CD14-positive monocyte (primary cell): ENCODE results near the gene STXBP5. TPM values are rescaled to one million over a fixed set of nuclear protein-coding genes. Genes with fewer than 3 reads are reported as not detected.

ENCODE experiments used
- DNase-seq, 3 donors: peaks; one replicate each; pipeline ENCODE4 v3.0.0-alpha.2; 2011 to 2022
- H2AFZ ChIP-seq: 2 replicates; pipeline ENCODE4 v1.6.0; 2012; ENCODE audit warnings: mild to moderate bottlenecking, low read depth, low read length, inconsistent platforms; ENCODE audit not compliant: insufficient read depth, poor library complexity, severe bottlenecking
- H3K27ac ChIP-seq, 2 donors: 1 replicate in 1 of 2; 2 replicates in 1 of 2; pipeline ENCODE4 v1.5.1; 2012 to 2013; ENCODE audit warnings: low read length in 2 of 2, control low read depth in 1 of 2, inconsistent platforms in 1 of 2, low read depth in 1 of 2, mild to moderate bottlenecking in 1 of 2
- H3K27me3 ChIP-seq, 2 donors: one replicate each; pipeline versions ENCODE4 v1.6.0 to v1.6.1; 2011 to 2013; ENCODE audit warnings: low read length in 2 of 2; ENCODE audit not compliant: control insufficient read depth in 2 of 2, insufficient read depth in 2 of 2
- H3K36me3 ChIP-seq, 2 donors: replicated peaks in 1 of 2; 1 replicate in 1 of 2; 2 replicates in 1 of 2; pipeline versions ENCODE4 v1.5.1 to v1.6.1; 2012 to 2013; ENCODE audit warnings: low read length in 2 of 2, control low read depth in 1 of 2, inconsistent platforms in 1 of 2, mild to moderate bottlenecking in 1 of 2; ENCODE audit not compliant: insufficient read depth in 2 of 2, control insufficient read depth in 1 of 2
- H3K4me1 ChIP-seq, 2 donors: 1 replicate in 1 of 2; 2 replicates in 1 of 2; pipeline versions ENCODE4 v1.5.1 to v1.6.1; 2012 to 2013; ENCODE audit warnings: low read length in 2 of 2, control low read depth in 1 of 2, inconsistent platforms in 1 of 2, mild to moderate bottlenecking in 1 of 2, moderate library complexity in 1 of 2; ENCODE audit not compliant: insufficient read depth in 2 of 2, control insufficient read depth in 1 of 2
- H3K4me2 ChIP-seq: replicated peaks from 2 replicates; pipeline ENCODE3; 2012; ENCODE audit warnings: low read length, moderate library complexity, mild to moderate bottlenecking; ENCODE audit not compliant: poor library complexity, severe bottlenecking; ENCODE audit errors: extremely low read depth
- H3K4me3 ChIP-seq, 3 experiments: fragments of 200-600 bp in 1 of 3; sonication (generic) in 1 of 3; replicated peaks in 1 of 3; 1 replicate in 2 of 3; 2 replicates in 1 of 3; pipeline ENCODE4 v1.5.1; 2011 to 2013; ENCODE audit warnings: low read length in 3 of 3, mild to moderate bottlenecking in 3 of 3, control low read depth in 2 of 3, low read depth in 2 of 3, inconsistent platforms in 1 of 3, moderate library complexity in 1 of 3
- H3K79me2 ChIP-seq: 2 replicates; pipeline ENCODE4 v1.6.0; 2012; ENCODE audit warnings: mild to moderate bottlenecking, control low read depth, inconsistent platforms, low read length, moderate library complexity; ENCODE audit not compliant: insufficient read depth
- H3K9ac ChIP-seq: 2 replicates; pipeline ENCODE4 v1.6.0; 2017; ENCODE audit warnings: low read length, mild to moderate bottlenecking; ENCODE audit not compliant: insufficient read depth, poor library complexity, severe bottlenecking
- H3K9me3 ChIP-seq, 2 donors: replicated peaks in 1 of 2; 1 replicate in 1 of 2; 2 replicates in 1 of 2; pipeline versions ENCODE4 v1.5.1 to v1.6.1; 2012 to 2013; ENCODE audit warnings: low read length in 2 of 2, control low read depth in 1 of 2; ENCODE audit not compliant: control insufficient read depth in 1 of 2, insufficient read depth in 1 of 2
- H4K20me1 ChIP-seq: 2 replicates; pipeline ENCODE4 v1.6.0; 2012; ENCODE audit warnings: mild to moderate bottlenecking, low read length, control low read depth, moderate library complexity; ENCODE audit not compliant: insufficient read depth
- H3K27ac Mint-ChIP-seq, 7 donors: one replicate each; pipeline ENCODE4 v1.8.0; 2020; ENCODE audit warnings: mild to moderate bottlenecking in 7 of 7, mixed read lengths in 7 of 7, moderate library complexity in 6 of 7, inconsistent platforms in 2 of 7
- H3K27me3 Mint-ChIP-seq, 3 donors: one replicate each; pipeline ENCODE4 v1.8.0; 2021 to 2022; ENCODE audit warnings: low read depth in 3 of 3, mild to moderate bottlenecking in 3 of 3, mixed read lengths in 3 of 3, moderate library complexity in 3 of 3, inconsistent platforms in 1 of 3
- H3K36me3 Mint-ChIP-seq, 2 donors: one replicate each; pipeline ENCODE4 v1.8.0; 2020; ENCODE audit warnings: mixed read lengths in 2 of 2, inconsistent platforms in 1 of 2, mild to moderate bottlenecking in 1 of 2
- H3K4me1 Mint-ChIP-seq: one replicate; pipeline ENCODE4 v1.8.0; 2020; ENCODE audit warnings: mild to moderate bottlenecking, mixed read lengths
- H3K4me3 Mint-ChIP-seq, 2 donors: one replicate each; pipeline ENCODE4 v1.8.0; 2020; ENCODE audit warnings: mild to moderate bottlenecking in 2 of 2, mixed read lengths in 2 of 2, moderate library complexity in 1 of 2
- H3K9me3 Mint-ChIP-seq, 7 donors: one replicate each; pipeline ENCODE4 v1.8.0; 2020 to 2022; ENCODE audit warnings: mixed read lengths in 7 of 7, mild to moderate bottlenecking in 6 of 7, moderate library complexity in 6 of 7, inconsistent platforms in 2 of 7
- CTCF ChIP-seq: fragments of 200-600 bp; IDR thresholded peaks from one replicate; pipeline ENCODE4 v1.8.0; 2022; ENCODE audit warnings: antibody characterized with exemption, mild to moderate bottlenecking
- WGBS: methylation state at CpG from one replicate; pipeline ENCODE4 v1.1.5; 2013; ENCODE audit warnings: missing lambda C conversion rate; ENCODE audit not compliant: insufficient coverage; 5-methylcytosine and 5-hydroxymethylcytosine counted together
- intact Hi-C, 2 donors: fragments of 100-400 bp; cut with micrococcal nuclease; formaldehyde crosslinking; loops; one replicate each; pipeline versions ENCODE4 v1.15.0 to v1.15.1; 2023
- polyA plus RNA-seq, 3 donors: library from polyadenylated mRNA; depleted of rRNA in 1 of 3; unstranded in 2 of 3; stranded (reverse) in 1 of 3; fragments of 300-500 nt in 2 of 3; fragments of >200 nt in 1 of 3; fragmentation: Illumina TruSeq in 2 of 3; gene quantifications; 1 replicate in 2 of 3; 2 replicates in 1 of 3; pipeline ENCODE4 v1.2.3, GENCODE V29; 2012 to 2021

The STXBP5 gene
- polyA plus RNA-seq, 3 donors, result 1.5 to 8.8 (median 2.0) TPM

- Mint-ChIP-seq H3K36me3 (peaks cover 15 to 19% of the 10 kb centered on the region in 2 donors), H3K27me3 (peaks cover 0 to 2% (median 0%) of the 10 kb centered on the region in 3 donors), H3K4me1 (peaks cover 25% of the 10 kb centered on the region), H3K4me3 (no peak overlapping the region), H3K9me3 (no peaks in the 10 kb centered on the region), H3K27ac (peak overlapping the region in 1 of 7 donors; percentile 20)
- no peak overlapping the region for H2AFZ ChIP-seq
- peaks cover 14% of the 10 kb centered on the region for H4K20me1 ChIP-seq
- no peak overlapping the region for H3K4me3 ChIP-seq
- no peak overlapping the region for H3K9ac ChIP-seq
- peaks cover 5 to 14% of the 10 kb centered on the region in 2 donors for H3K4me1 ChIP-seq
- H3K79me2 ChIP-seq, result peaks cover 44% of the 10 kb centered on the region
- no peak overlapping the region for H3K4me2 ChIP-seq
- no peak for TF ChIP-seq CTCF
- no peaks in the 10 kb centered on the region for H3K9me3 ChIP-seq
- no peaks in the 10 kb centered on the region for H3K27me3 ChIP-seq
- peaks cover 0 to 3% of the 10 kb centered on the region in 2 donors for H3K36me3 ChIP-seq
- WGBS, result 100% methylated on average over 1 of the region's 2 CpGs
- DNase-seq, result no peak
- intact Hi-C loops, result no loop called here
- no peak overlapping the region for H3K27ac ChIP-seq
Observed at GRCh38 chr6:147209762-147210449, 5.7 kb downstream of the STXBP5 start.

GRCh38 chr6:147211349-147211748 lies 7.1 kb downstream of the STXBP5 start:
- 100% methylated on average over 1 of the region's 2 CpGs for WGBS
- H3K4me1 Mint-ChIP-seq, result peaks cover 13% of the 10 kb centered on the region
- DNase-seq, result no peak

More at GRCh38 chr6:147211349-147211748, 7.1 kb downstream of the STXBP5 start:
- Histone ChIP-seq H3K27ac (no peak overlapping the region), H3K27me3 (no peaks in the 10 kb centered on the region), H3K36me3 (peaks cover 0 to 6% of the 10 kb centered on the region in 2 donors), H3K9me3 (no peaks in the 10 kb centered on the region), H2AFZ (no peak overlapping the region), H3K4me1 (no peaks in the 10 kb centered on the region), H4K20me1 (peaks cover 9% of the 10 kb centered on the region), H3K4me3 (no peak overlapping the region), H3K79me2 (peaks cover 30% of the 10 kb centered on the region), H3K4me2 (no peak overlapping the region), H3K9ac (no peak overlapping the region)
- no peak overlapping the region for H3K27ac Mint-ChIP-seq
- no peak for TF ChIP-seq CTCF
- intact Hi-C loops, result no loop called here
- peaks cover 15 to 23% of the 10 kb centered on the region in 2 donors for H3K36me3 Mint-ChIP-seq
- no peak overlapping the region for H3K4me3 Mint-ChIP-seq
- H3K9me3 Mint-ChIP-seq, result no peaks in the 10 kb centered on the region
- H3K27me3 Mint-ChIP-seq, result peaks cover 0 to 2% (median 0%) of the 10 kb centered on the region in 3 donors
